Peyer's patch (tissue), 4 donors: ENCODE data around the gene ZNF516.

Experiments
- CTCF ChIP-seq, 6 experiments: fragments of 450-650 bp in 4 of 6; fragments of 200-600 bp in 2 of 6; sonication (generic) in 1 of 6; IDR thresholded peaks; one replicate each; pipeline ENCODE4 v1.5.1; 2017 to 2019; ENCODE audit warnings: antibody characterized with exemption in 6 of 6, mild to moderate bottlenecking in 3 of 6, moderate library complexity in 1 of 6
- POLR2A ChIP-seq, 2 donors: fragments of 450-650 bp; IDR thresholded peaks; one replicate each; pipeline ENCODE4 v1.5.1; 2017; ENCODE audit warnings: antibody characterized with exemption in 2 of 2, mild to moderate bottlenecking in 2 of 2, moderate library complexity in 2 of 2

GRCh38 chr18:76456018-76456750, 38.9 kb downstream of the ZNF516 start:
- TF ChIP-seq POLR2A (IDR thresholded peaks at IDR 0.05) (no peak), CTCF (IDR thresholded peaks at IDR 0.05) (no peak)
